ENCODE measurements around the gene TMEM9.

- TF ChIP-seq CTCF (conservative IDR thresholded peaks at IDR 0.05; ENCODE audit: low read length), result no peak
- TF ChIP-seq EZH2phosphoT487 (IDR thresholded peaks at IDR 0.05; ENCODE audit: borderline replicate concordance, low read depth, low read length), result no peak
These were observed 1.1 kb upstream of the TMEM9 start for GRCh38 chr1:201155354-201155753.

Data from OCI-LY7 (cell line).